Measurements from ENCODE around the gene DNAH3.

- TF ChIP-seq CTCF (IDR thresholded peaks at IDR 0.05; ENCODE audit: low read length): no peak
- TF ChIP-seq EZH2 (IDR thresholded peaks at IDR 0.05; ENCODE audit: borderline replicate concordance, low read length): no peak
Observed at GRCh38 chr16:20903899-20904506, 246.6 kb downstream of the DNAH3 start.

All from OCI-LY1 (cell line).